Panc1 (cell line): Measurements from ENCODE around the gene HOXB7. TPM values are rescaled to one million over a fixed set of nuclear protein-coding genes. Genes with fewer than 3 reads are reported as not detected.
A peak's percentile ranks its signal among the peaks of the same experiment; 100 is the strongest.

Source experiments
- ATAC-seq: fragments of 200-7000 bp; cut with Tn5 transposase; 2 replicates; pipeline ENCODE4 v1.9.1; 2020; ENCODE audit warnings: mild to moderate bottlenecking, moderate library complexity
- BruUV-seq: library from RNA; stranded (reverse); fragments of 400-500 nt; replicated peaks from 2 replicates; lab custom pipeline; 2021; lab: Mats Ljungman, UMichigan
- CTCF ChIA-PET: fragments of 300-600 bp; sonication (Branson Sonifier 250); formaldehyde crosslinking; loops from one replicate; lab custom pipeline; 2022; ENCODE audit warnings: antibody characterized with exemption; lab: Charles Lee
- POLR2A ChIA-PET: fragments of 300-600 bp; sonication (Branson Sonifier 250); formaldehyde crosslinking; loops from one replicate; lab custom pipeline; 2022; ENCODE audit warnings: antibody characterized with exemption; lab: Charles Lee
- DNase-seq: peaks from one replicate; pipeline ENCODE4 v3.0.0-alpha.2; 2010; ENCODE audit warnings: low read depth, low spot score
- H3K27ac ChIP-seq: 2 replicates; pipeline ENCODE4 v1.5.1; 2011; ENCODE audit warnings: mild to moderate bottlenecking, low read length, inconsistent platforms
- H3K27me3 ChIP-seq: fragments of 200-500 bp; sonication (Bioruptor generic); 2 replicates; pipeline ENCODE4 v1.6.0; 2014; ENCODE audit warnings: low read length, inconsistent platforms; ENCODE audit not compliant: control insufficient read depth, insufficient read depth
- H3K36me3 ChIP-seq: fragments of 200-500 bp; sonication (Bioruptor generic); 2 replicates; pipeline ENCODE4 v1.5.1; 2014; ENCODE audit warnings: inconsistent platforms, mild to moderate bottlenecking, low read length, moderate library complexity; ENCODE audit not compliant: control insufficient read depth, insufficient read depth
- H3K4me1 ChIP-seq: 2 replicates; pipeline ENCODE4 v1.5.1; 2011; ENCODE audit warnings: inconsistent platforms, mild to moderate bottlenecking, low read length, moderate library complexity; ENCODE audit not compliant: control insufficient read depth, insufficient read depth
- H3K4me3 ChIP-seq, 2 experiments: 2 replicates each; pipeline ENCODE4 v1.5.1; 2011 to 2012; ENCODE audit warnings: low read depth in 2 of 2, low read length in 2 of 2, mild to moderate bottlenecking in 2 of 2, inconsistent platforms in 1 of 2, moderate library complexity in 1 of 2
- H3K9me3 ChIP-seq: fragments of 200-500 bp; sonication (Bioruptor generic); 2 replicates; pipeline ENCODE4 v1.5.1; 2014; ENCODE audit warnings: low read depth, mild to moderate bottlenecking, inconsistent platforms, low read length, moderate library complexity; ENCODE audit not compliant: control insufficient read depth, insufficient read depth
- POLR2AphosphoS5 ChIP-seq: IDR thresholded peaks from 2 replicates; pipeline ENCODE4 v1.6.1; 2012; ENCODE audit warnings: mild to moderate bottlenecking, low read depth, low read length, moderate library complexity
- SIN3A ChIP-seq: IDR thresholded peaks from 2 replicates; pipeline ENCODE4 v1.6.1; 2012; ENCODE audit warnings: low read depth, mild to moderate bottlenecking, low read length, moderate library complexity, borderline replicate concordance; ENCODE audit not compliant: insufficient read depth
- TCF7L2 ChIP-seq: IDR thresholded peaks from 2 replicates; pipeline ENCODE4 v1.6.1; 2011; ENCODE audit warnings: mild to moderate bottlenecking, low read depth, low read length, inconsistent platforms
- in situ Hi-C: cut with HindIII; loops from 2 replicates; pipeline ENCODE4 v1.10.0; 2016; ENCODE audit warnings: low sequenced_read_pairs, low pct_unique_long_range_greater_than_20kb
- intact Hi-C: fragments of 100-400 bp; cut with micrococcal nuclease; formaldehyde crosslinking; loops from one replicate; pipeline ENCODE4 v1.10.0; 2022; ENCODE audit not compliant: unreplicated experiment
- total RNA-seq: library from RNA; stranded (reverse); gene quantifications from one replicate; pipeline ENCODE4 v1.2.1, GENCODE V29; 2021; ENCODE audit not compliant: unreplicated experiment
- TF ChIP-seq, protein P1 (sequence below): fragments of 450-650 bp; IDR thresholded peaks from 2 replicates; pipeline ENCODE4 v1.5.1; 2017; ENCODE audit warnings: mild to moderate bottlenecking
- TF ChIP-seq, protein P2 (sequence below), 2 experiments: IDR thresholded peaks; 2 replicates each; pipeline ENCODE4 v1.6.1; 2011 to 2012; ENCODE audit warnings: low read depth in 2 of 2, control low read depth in 1 of 2, low read length in 1 of 2, mild to moderate bottlenecking in 1 of 2, moderate library complexity in 1 of 2; ENCODE audit not compliant: insufficient read depth in 1 of 2

Gene HOXB7
- total RNA-seq, 1 experiment from 2014 or later: 44.0 TPM

DNA sequence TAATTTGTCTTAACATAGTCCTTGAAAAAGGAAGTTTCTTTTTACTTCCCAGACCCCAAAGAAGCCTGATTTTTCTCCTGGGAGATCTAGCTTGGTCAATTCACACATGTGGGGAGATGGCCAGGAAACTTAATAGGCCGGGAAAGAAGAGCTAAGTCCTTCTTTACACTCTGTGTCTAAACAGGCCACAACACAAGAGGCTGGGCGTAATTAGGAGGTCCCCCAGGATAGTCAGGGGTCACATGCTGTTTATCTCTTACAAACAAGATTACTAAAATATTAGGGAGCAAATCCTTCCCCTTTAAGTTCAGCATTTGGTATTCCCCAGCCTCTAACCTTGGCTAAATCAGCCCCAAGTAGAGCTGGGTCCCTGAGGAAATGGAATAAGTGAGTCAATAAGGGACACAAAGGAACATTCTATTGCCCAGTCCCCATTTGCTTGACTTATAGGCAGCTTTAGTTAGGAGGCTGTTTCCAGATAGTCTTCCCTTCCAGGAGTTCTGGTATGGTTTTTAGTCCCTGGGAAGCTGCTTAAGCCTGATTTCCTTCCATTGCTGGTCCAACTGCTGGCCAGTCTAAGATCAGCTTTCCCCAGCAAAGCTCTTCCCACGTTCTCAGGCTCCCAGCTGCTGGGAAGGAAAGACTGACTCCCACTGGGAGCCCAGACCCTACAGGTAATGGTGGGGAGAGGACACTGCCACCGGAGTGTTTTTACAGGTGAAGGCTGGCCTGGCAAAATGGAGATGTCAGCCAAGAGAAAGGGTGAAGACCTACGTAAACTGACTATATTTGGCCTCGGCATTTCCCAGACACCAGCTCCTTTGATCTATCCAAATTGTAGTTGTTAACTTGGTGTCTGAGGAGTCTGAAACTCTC is 29.4 kb upstream of the HOXB7 start:
- H3K4me3 ChIP-seq: no peak overlapping the region
- ATAC-seq: no peak
- ChIA-PET CTCF (interaction anchor here (0.6 to 1.1 kb wide), 3 partner anchors 38 to 159 kb away, joined by 3 read pairs; no protein-coding TSS in a partner anchor), POLR2A (interaction anchor here (1.7 kb wide), 1 partner anchor 14 kb away, joined by 6 read pairs; the partner anchor contains the start of gene HOXB9)
- DNase-seq: no peak
- H3K4me1 ChIP-seq: peaks cover 50% of the 10 kb centered on the region
- no TSS peak for BruUV-seq
- no peaks in the 10 kb centered on the region for H3K9me3 ChIP-seq
- H3K36me3 ChIP-seq: peaks cover 10% of the 10 kb centered on the region; the same call in 1 of the 2 replicates
- TF ChIP-seq, protein P1, sequence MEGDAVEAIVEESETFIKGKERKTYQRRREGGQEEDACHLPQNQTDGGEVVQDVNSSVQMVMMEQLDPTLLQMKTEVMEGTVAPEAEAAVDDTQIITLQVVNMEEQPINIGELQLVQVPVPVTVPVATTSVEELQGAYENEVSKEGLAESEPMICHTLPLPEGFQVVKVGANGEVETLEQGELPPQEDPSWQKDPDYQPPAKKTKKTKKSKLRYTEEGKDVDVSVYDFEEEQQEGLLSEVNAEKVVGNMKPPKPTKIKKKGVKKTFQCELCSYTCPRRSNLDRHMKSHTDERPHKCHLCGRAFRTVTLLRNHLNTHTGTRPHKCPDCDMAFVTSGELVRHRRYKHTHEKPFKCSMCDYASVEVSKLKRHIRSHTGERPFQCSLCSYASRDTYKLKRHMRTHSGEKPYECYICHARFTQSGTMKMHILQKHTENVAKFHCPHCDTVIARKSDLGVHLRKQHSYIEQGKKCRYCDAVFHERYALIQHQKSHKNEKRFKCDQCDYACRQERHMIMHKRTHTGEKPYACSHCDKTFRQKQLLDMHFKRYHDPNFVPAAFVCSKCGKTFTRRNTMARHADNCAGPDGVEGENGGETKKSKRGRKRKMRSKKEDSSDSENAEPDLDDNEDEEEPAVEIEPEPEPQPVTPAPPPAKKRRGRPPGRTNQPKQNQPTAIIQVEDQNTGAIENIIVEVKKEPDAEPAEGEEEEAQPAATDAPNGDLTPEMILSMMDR: no peak
- no peak for TF ChIP-seq POLR2AphosphoS5
- TF ChIP-seq TCF7L2: no peak
- no peak for TF ChIP-seq SIN3A
- TF ChIP-seq, protein P2, sequence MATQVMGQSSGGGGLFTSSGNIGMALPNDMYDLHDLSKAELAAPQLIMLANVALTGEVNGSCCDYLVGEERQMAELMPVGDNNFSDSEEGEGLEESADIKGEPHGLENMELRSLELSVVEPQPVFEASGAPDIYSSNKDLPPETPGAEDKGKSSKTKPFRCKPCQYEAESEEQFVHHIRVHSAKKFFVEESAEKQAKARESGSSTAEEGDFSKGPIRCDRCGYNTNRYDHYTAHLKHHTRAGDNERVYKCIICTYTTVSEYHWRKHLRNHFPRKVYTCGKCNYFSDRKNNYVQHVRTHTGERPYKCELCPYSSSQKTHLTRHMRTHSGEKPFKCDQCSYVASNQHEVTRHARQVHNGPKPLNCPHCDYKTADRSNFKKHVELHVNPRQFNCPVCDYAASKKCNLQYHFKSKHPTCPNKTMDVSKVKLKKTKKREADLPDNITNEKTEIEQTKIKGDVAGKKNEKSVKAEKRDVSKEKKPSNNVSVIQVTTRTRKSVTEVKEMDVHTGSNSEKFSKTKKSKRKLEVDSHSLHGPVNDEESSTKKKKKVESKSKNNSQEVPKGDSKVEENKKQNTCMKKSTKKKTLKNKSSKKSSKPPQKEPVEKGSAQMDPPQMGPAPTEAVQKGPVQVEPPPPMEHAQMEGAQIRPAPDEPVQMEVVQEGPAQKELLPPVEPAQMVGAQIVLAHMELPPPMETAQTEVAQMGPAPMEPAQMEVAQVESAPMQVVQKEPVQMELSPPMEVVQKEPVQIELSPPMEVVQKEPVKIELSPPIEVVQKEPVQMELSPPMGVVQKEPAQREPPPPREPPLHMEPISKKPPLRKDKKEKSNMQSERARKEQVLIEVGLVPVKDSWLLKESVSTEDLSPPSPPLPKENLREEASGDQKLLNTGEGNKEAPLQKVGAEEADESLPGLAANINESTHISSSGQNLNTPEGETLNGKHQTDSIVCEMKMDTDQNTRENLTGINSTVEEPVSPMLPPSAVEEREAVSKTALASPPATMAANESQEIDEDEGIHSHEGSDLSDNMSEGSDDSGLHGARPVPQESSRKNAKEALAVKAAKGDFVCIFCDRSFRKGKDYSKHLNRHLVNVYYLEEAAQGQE (IDR thresholded peaks at IDR 0.05; ENCODE audit: insufficient read depth in 1 of 2, low read depth in 2 of 2, low read length in 1 of 2): no peak
- in situ Hi-C loops (no loop called here), intact Hi-C loops (no loop called here)
- H3K27me3 ChIP-seq: no peaks in the 10 kb centered on the region
- 0 out of 2 replicates have a peak overlapping the region, but pooled peaks have one; percentile 7 for H3K27ac ChIP-seq

DNA sequence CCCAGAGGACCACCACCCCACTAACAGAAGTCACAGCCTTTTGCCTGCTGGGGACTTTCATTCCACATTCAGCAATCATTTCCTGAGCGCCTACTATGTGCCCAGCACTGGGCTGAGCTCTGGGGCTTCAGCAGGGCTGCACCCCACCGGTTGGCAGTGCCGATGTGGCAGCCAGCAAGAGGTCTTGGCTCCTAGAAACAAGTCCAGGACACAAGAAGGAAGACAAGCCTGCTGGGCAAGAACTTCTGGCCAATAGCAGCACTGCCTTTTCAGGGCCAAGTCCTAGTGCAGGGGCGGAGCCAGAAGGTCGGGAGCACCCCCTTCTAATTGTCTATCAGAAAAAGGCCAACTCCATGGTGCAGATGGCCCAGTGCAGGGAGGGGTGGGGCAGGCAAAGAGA is 28.3 kb upstream of the HOXB7 start:
- ChIA-PET POLR2A (no interaction called here), CTCF (no interaction called here)
- DNase-seq (no peak), ATAC-seq (peak; percentile 19; the same call in 1 of the 2 replicates)
- Histone ChIP-seq H3K4me3 (no peak overlapping the region), H3K4me1 (peaks cover 39% of the 10 kb centered on the region), H3K9me3 (no peaks in the 10 kb centered on the region), H3K36me3 (peaks cover 9% of the 10 kb centered on the region; the same call in 1 of the 2 replicates), H3K27ac (peak overlapping the region; percentile 4; the same call in 1 of the 2 replicates), H3K27me3 (no peaks in the 10 kb centered on the region)
- BruUV-seq: no TSS peak
- in situ Hi-C loops (no loop called here), intact Hi-C loops (no loop called here)
- TF ChIP-seq TCF7L2: no peak
- TF ChIP-seq, protein P2 (IDR thresholded peaks at IDR 0.05; ENCODE audit: insufficient read depth in 1 of 2, low read depth in 2 of 2, low read length in 1 of 2): no peak
